ENCODE measurements around the gene IRF5.

The IRF5 gene

DNA sequence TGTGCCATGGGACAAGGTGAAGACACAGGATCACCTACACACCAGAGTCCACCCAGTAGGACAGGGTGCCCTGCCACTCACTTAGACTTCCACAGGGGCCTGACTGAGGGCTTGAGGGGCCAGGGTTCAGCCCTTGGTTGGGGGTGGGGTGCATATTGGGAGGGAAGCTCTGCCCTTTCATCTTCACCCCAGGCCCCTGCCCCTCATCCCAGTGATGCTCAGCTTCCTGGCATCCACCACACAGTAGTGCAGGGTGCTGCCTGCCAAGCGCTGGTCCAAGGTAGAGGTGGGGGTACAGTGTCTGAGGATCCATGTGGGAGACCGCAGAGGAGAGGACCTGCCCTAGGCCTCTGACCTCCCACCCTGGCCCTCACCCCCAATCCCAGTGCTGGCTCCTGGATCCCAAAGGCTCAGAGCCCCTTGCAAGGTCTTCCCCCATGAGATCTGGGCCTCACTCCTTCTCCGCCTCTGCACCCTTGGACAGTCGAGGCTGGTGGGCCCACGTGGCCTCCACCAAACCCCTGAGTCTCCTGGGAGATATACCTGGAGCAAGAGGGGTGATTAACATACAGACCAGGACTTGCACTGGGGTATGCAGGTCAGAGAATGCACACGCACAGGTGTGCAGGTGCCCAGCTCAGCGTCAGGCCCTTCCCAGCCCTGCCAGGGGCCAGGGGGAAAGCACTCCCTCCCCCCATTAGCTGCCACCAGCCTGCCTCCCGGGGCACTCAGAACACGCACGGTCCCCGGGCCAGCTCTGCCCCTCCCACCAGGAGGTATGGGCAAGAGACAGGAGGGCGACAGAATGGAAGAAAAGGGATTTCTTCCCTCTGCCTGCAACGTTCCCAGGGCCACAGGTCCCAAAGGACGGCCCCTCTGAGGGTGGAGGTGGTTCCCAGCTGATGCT, 8.6 kb upstream of the IRF5 start:
- H3K27ac ChIP-seq, result no peak overlapping the region
- TF ChIP-seq, protein P1, sequence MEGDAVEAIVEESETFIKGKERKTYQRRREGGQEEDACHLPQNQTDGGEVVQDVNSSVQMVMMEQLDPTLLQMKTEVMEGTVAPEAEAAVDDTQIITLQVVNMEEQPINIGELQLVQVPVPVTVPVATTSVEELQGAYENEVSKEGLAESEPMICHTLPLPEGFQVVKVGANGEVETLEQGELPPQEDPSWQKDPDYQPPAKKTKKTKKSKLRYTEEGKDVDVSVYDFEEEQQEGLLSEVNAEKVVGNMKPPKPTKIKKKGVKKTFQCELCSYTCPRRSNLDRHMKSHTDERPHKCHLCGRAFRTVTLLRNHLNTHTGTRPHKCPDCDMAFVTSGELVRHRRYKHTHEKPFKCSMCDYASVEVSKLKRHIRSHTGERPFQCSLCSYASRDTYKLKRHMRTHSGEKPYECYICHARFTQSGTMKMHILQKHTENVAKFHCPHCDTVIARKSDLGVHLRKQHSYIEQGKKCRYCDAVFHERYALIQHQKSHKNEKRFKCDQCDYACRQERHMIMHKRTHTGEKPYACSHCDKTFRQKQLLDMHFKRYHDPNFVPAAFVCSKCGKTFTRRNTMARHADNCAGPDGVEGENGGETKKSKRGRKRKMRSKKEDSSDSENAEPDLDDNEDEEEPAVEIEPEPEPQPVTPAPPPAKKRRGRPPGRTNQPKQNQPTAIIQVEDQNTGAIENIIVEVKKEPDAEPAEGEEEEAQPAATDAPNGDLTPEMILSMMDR (conservative IDR thresholded peaks at IDR 0.05), result no peak

GRCh38 chr7:128931190-128931798, 6.4 kb upstream of the IRF5 start:
- TF ChIP-seq, protein P1 (conservative IDR thresholded peaks at IDR 0.05), result no peak
- no peak overlapping the region for H3K27ac ChIP-seq

DNA sequence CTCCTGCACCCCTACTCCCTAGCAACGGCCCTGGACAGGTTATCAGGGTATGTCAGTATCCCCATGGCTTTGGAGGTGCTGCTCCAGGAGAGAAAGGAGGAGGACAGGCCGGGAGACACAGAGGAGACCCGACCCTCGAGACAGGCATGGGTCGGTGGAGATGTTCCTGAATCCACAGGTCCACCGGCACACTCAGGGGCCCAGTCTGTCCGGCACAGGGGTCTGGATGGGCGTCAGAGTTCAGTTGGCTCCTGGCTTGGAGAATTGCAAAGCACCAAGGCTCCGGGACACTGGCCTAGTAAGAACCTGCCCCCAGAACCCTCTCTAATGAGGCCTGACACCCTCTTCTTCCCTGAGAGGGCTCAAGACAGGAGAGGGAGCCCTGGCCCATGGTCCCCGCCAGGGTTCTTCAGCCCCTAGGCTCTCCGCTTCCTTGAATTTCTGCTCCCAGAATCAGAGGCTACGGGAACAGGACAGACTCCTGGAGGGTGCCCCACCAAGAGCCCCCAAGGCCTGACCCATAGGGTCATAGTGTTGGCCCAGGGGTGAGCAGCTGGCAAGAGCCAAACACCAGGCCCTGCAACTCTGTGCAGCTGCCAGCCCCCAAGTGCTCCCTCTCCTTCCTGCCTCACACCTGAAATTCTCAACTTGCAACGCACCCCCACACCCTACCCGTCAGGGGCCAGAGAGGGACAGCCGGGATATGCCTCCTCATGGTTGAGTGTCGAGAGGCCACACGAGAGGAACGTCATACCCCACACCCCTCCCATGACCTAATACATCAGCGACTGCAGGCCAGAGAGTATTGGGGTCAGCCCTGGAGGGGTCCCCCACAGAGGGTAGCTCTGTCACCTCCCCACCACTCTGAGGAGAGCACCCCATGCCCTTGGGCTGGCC, 5.5 kb upstream of the IRF5 start:
- H3K27ac ChIP-seq, result no peak overlapping the region
- TF ChIP-seq, protein P1 (conservative IDR thresholded peaks at IDR 0.05), result no peak

DNA sequence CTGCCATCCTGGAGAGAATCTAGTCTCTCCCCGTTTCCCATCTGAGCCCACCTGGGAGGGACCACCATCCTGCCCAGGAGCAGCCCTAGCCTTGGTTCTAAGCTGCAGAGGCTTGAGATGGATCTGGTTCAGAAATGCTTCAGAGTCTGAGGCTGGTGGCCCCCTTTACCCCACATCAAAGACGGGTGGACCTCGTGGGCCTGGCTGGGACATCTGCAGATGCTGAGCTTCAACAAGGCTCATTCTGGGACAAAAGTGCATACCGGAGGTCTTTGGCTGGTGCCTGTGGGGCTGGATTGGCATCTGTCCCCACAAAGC, 4.9 kb upstream of the IRF5 start:
- TF ChIP-seq, protein P1 (conservative IDR thresholded peaks at IDR 0.05), result no peak
- no peak overlapping the region for H3K27ac ChIP-seq

DNA sequence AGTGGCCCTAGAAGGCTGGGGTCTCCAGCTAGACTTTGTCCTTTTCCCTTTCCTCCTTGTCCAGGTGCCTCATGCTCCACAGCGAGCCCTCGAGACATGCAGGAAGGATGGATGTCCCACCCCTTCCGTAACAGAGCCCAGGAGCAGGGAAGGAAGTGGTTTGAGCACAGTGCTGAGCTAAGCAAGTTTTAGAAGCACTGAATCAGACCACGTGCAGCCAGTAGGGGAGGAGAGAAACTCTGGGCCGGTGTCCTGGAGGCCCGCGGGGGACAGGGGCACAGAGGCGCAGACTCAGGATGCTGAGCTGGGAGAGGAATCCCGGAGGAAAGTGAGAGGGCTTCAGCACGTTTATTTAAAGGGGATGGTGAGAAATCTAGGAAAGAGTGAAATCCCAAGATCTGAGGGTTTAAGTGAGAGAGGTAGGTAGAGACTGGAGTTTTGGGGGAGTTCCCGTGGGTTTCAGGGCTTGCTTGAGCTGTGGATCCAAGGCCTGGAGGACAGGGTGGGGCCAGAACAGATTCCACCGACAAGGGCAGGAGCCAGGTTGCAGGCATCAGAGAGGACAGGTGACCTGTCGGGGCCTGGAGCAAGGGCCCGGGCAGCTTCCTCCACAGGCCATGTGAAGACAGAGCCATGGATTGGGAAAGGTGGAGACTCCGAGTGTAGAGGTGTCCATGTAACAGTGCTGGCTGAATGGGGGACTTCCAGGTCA, 4.4 kb upstream of the IRF5 start:
- H3K27ac ChIP-seq, result no peak overlapping the region
- TF ChIP-seq, protein P1 (conservative IDR thresholded peaks at IDR 0.05), result no peak

GRCh38 chr7:128934361-128935341, 3.1 kb upstream of the IRF5 start:
- TF ChIP-seq, protein P1 (conservative IDR thresholded peaks at IDR 0.05), result no peak
- H3K27ac ChIP-seq, result no peak overlapping the region

Data from VCaP (cell line).